HepG2 (cell line): ENCODE measurements around the gene RBP5. TPM values are rescaled to one million over a fixed set of nuclear protein-coding genes. Genes with fewer than 3 reads are reported as not detected.
A peak's percentile ranks its signal among the peaks of the same experiment; 100 is the strongest.

Experiments
- BATF2 ChIP-seq: sonication (generic); formaldehyde crosslinking; IDR thresholded peaks from 2 replicates; pipeline ENCODE4 v1.8.0; 2022; ENCODE audit warnings: mild to moderate bottlenecking, missing genetic modification reagents, moderate library complexity
- CCAR2 ChIP-seq: fragments of 200-400 bp; formaldehyde crosslinking; optimal IDR thresholded peaks from 2 replicates; pipeline ENCODE3; 2018; ENCODE audit warnings: low read depth, mild to moderate bottlenecking, low read length, moderate library complexity
- CREB1 ChIP-seq, 2 experiments: fragments of 450-650 bp in 1 of 2; IDR thresholded peaks; 2 replicates each; pipeline ENCODE4 v1.6.1; 2016 to 2017; ENCODE audit warnings: control low read depth in 1 of 2, mild to moderate bottlenecking in 1 of 2, missing compliant biosample characterization in 1 of 2, missing genetic modification characterization in 1 of 2
- CREM ChIP-seq, 2 experiments: sonication (generic) in 1 of 2; formaldehyde crosslinking in 1 of 2; IDR thresholded peaks; 2 replicates each; pipeline versions ENCODE4 v1.4.0 to v1.6.1; 2016 to 2020; ENCODE audit warnings: antibody characterized with exemption in 1 of 2, mild to moderate bottlenecking in 1 of 2, missing genetic modification reagents in 1 of 2
- DBP ChIP-seq: sonication (generic); formaldehyde crosslinking; IDR thresholded peaks from 2 replicates; pipeline ENCODE4 v1.4.0; 2020; ENCODE audit warnings: missing genetic modification reagents; ENCODE audit errors: not compliant biosample characterization
- ELF3 ChIP-seq: IDR thresholded peaks from 2 replicates; pipeline ENCODE4 v1.6.1; 2016; ENCODE audit warnings: missing genetic modification reagents, missing compliant biosample characterization
- GATAD2A ChIP-seq: IDR thresholded peaks from 2 replicates; pipeline ENCODE4 v1.6.1; 2016
- HMGXB4 ChIP-seq, 2 experiments: sonication (generic) in 1 of 2; formaldehyde crosslinking in 1 of 2; IDR thresholded peaks; 2 replicates each; pipeline versions ENCODE4 v1.4.0 to v1.6.1; 2018 to 2020; ENCODE audit warnings: missing genetic modification reagents in 2 of 2, borderline replicate concordance in 1 of 2, low read depth in 1 of 2, mild to moderate bottlenecking in 1 of 2, missing biosample characterization in 1 of 2
- HNRNPL ChIP-seq: fragments of 200-400 bp; formaldehyde crosslinking; IDR thresholded peaks from 2 replicates; pipeline ENCODE4 v1.6.1; 2017; ENCODE audit warnings: mild to moderate bottlenecking, low read depth, low read length
- KDM4B ChIP-seq: sonication (generic); formaldehyde crosslinking; IDR thresholded peaks from 2 replicates; pipeline ENCODE4 v1.4.0; 2020; ENCODE audit warnings: missing genetic modification reagents
- NR2F1 ChIP-seq, 2 experiments: fragments of 450-650 bp in 1 of 2; formaldehyde crosslinking in 1 of 2; IDR thresholded peaks; 2 replicates each; pipeline versions ENCODE4 v1.5.0 to v1.6.1; 2016 to 2020; ENCODE audit warnings: mild to moderate bottlenecking in 1 of 2, missing compliant biosample characterization in 1 of 2, missing genetic modification reagents in 1 of 2, moderate library complexity in 1 of 2
- RBFOX2 ChIP-seq: fragments of 200-400 bp; formaldehyde crosslinking; IDR thresholded peaks from 2 replicates; pipeline ENCODE4 v1.6.1; 2017; ENCODE audit warnings: low read depth, mild to moderate bottlenecking, low read length
- SALL1 ChIP-seq: sonication (generic); formaldehyde crosslinking; IDR thresholded peaks from 2 replicates; pipeline ENCODE4 v1.8.0; 2022; ENCODE audit warnings: mild to moderate bottlenecking, missing genetic modification reagents
- SP2 ChIP-seq: sonication (generic); formaldehyde crosslinking; IDR thresholded peaks from 2 replicates; pipeline ENCODE4 v1.5.1; 2020; ENCODE audit warnings: mild to moderate bottlenecking, missing genetic modification reagents
- ZNF691 ChIP-seq: sonication (generic); formaldehyde crosslinking; IDR thresholded peaks from 2 replicates; pipeline ENCODE4 v1.4.0; 2020; ENCODE audit warnings: missing genetic modification reagents, low read depth, mild to moderate bottlenecking, borderline replicate concordance
- ZNF841 ChIP-seq: sonication (generic); formaldehyde crosslinking; IDR thresholded peaks from 2 replicates; pipeline ENCODE4 v1.8.1; 2023; ENCODE audit warnings: missing genetic modification reagents, borderline replicate concordance
- polyA plus RNA-seq, 8 experiments: library from polyadenylated mRNA; depleted of rRNA in 3 of 8; stranded (reverse) in 7 of 8; unstranded in 1 of 8; fragments of >200 nt; fragmentation: Illumina TruSeq in 4 of 8; extraction: Trizol in 4 of 8; gene quantifications; 2 replicates each; pipeline versions ENCODE4 v1.2.1 to v1.2.3, GENCODE V29; 2011 to 2016; ENCODE audit warnings: low read depth in 4 of 8, missing spikeins in 1 of 8, mixed read lengths in 1 of 8; ENCODE audit not compliant: insufficient read depth in 1 of 8
- total RNA-seq, 5 experiments: library from RNA; depleted of rRNA; stranded (reverse); fragments of >200 nt; fragmentation: Illumina TruSeq; extraction: Trizol; gene quantifications; 2 replicates each; pipeline ENCODE4 v1.2.3, GENCODE V29; 2016; ENCODE audit warnings: low read depth in 1 of 5
- TF ChIP-seq, protein P1 (sequence below): sonication (generic); formaldehyde crosslinking; conservative IDR thresholded peaks from 2 replicates; pipeline ENCODE4 v1.4.0; 2020; ENCODE audit warnings: missing genetic modification reagents
- TF ChIP-seq, protein P2 (sequence below): sonication (generic); formaldehyde crosslinking; IDR thresholded peaks from 2 replicates; pipeline ENCODE4 v1.8.0; 2022; ENCODE audit warnings: missing genetic modification reagents, mild to moderate bottlenecking, moderate library complexity, borderline replicate concordance
- TF ChIP-seq, protein P3 (sequence below): sonication (generic); formaldehyde crosslinking; IDR thresholded peaks from 2 replicates; pipeline ENCODE4 v1.4.0; 2020; ENCODE audit warnings: missing genetic modification reagents

Gene RBP5
- total and polyA plus RNA-seq, 2 of the 13 experiments (the other 11 are each of a cell fraction or from before 2014, with no cell fraction given), result 13.8 to 19.8 TPM

DNA sequence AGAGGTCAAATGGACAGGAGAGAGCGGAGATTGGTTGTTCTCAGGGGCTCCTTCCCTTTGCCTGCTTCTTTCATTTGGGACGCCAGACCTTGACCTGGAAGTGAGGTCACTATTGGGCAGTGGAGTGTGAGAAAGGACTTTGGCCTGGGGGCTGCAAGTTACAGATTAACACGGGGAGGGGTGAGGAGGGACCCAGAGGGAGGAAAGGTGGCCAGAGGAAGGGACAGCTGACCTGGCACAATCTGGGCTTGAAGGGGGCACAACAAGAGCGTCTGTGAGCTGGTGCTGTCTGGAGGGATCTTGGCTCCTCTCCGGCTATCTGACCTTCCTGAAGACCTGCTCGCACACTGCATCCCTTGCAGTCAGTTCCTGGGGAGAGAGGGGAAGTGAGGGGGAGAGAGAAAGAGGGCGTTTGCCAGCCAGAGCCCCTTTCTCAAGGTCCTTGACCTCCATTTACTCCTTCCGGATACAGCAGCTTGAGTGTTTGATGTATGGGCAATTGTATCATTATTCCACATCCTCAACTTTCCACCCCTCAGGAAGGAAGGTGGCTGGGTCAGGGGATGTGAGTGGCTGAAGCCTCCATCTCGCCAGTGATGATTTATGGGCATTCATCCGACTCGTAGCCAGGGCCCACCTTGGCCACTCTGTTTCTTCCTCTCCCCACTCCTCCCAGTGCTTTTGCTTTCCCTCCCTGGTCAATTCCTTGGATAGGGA is 4.7 kb downstream of the RBP5 start (continued):
- TF ChIP-seq RBFOX2 (peak; percentile 62; the same call in 1 of the 2 replicates), SALL1 (CRISPR knock-in tag) (peak; percentile 76), ZNF691 (CRISPR knock-in tag) (no peak), BATF2 (CRISPR knock-in tag) (no peak), KDM4B (CRISPR knock-in tag) (no peak), SP2 (CRISPR knock-in tag) (no peak), DBP (no peak), CREB1 (IDR thresholded peaks at IDR 0.05) (no peak), CREB1 (CRISPR knock-in tag; IDR thresholded peaks at IDR 0.05) (peak; percentile 73), CCAR2 (no peak), CREM (IDR thresholded peaks at IDR 0.05) (peak; percentile 81), CREM (CRISPR knock-in tag; IDR thresholded peaks at IDR 0.05) (no peak), ZNF841 (CRISPR knock-in tag) (no peak), GATAD2A (CRISPR knock-in tag) (peak; percentile 86), HMGXB4 (CRISPR knock-in tag; IDR thresholded peaks at IDR 0.05; ENCODE audit: borderline replicate concordance in 1 of 2, low read depth in 1 of 2) (peak in 1 of 2 experiments; percentile 21; a peak in 1 of 4 replicates), HNRNPL (peak; percentile 52; the same call in 1 of the 2 replicates), NR2F1 (CRISPR knock-in tag; IDR thresholded peaks at IDR 0.05) (peak; percentile 91 to 97), ELF3 (CRISPR knock-in tag) (peak; percentile 44; the same call in 1 of the 2 replicates)
- TF ChIP-seq, protein P1, sequence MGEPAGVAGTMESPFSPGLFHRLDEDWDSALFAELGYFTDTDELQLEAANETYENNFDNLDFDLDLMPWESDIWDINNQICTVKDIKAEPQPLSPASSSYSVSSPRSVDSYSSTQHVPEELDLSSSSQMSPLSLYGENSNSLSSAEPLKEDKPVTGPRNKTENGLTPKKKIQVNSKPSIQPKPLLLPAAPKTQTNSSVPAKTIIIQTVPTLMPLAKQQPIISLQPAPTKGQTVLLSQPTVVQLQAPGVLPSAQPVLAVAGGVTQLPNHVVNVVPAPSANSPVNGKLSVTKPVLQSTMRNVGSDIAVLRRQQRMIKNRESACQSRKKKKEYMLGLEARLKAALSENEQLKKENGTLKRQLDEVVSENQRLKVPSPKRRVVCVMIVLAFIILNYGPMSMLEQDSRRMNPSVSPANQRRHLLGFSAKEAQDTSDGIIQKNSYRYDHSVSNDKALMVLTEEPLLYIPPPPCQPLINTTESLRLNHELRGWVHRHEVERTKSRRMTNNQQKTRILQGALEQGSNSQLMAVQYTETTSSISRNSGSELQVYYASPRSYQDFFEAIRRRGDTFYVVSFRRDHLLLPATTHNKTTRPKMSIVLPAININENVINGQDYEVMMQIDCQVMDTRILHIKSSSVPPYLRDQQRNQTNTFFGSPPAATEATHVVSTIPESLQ (CRISPR knock-in tag), result no peak
- TF ChIP-seq, protein P2, sequence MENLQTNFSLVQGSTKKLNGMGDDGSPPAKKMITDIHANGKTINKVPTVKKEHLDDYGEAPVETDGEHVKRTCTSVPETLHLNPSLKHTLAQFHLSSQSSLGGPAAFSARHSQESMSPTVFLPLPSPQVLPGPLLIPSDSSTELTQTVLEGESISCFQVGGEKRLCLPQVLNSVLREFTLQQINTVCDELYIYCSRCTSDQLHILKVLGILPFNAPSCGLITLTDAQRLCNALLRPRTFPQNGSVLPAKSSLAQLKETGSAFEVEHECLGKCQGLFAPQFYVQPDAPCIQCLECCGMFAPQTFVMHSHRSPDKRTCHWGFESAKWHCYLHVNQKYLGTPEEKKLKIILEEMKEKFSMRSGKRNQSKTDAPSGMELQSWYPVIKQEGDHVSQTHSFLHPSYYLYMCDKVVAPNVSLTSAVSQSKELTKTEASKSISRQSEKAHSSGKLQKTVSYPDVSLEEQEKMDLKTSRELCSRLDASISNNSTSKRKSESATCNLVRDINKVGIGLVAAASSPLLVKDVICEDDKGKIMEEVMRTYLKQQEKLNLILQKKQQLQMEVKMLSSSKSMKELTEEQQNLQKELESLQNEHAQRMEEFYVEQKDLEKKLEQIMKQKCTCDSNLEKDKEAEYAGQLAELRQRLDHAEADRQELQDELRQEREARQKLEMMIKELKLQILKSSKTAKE (CRISPR knock-in tag), result peak; percentile 73; the same call in 1 of the 2 replicates
- TF ChIP-seq, protein P3, sequence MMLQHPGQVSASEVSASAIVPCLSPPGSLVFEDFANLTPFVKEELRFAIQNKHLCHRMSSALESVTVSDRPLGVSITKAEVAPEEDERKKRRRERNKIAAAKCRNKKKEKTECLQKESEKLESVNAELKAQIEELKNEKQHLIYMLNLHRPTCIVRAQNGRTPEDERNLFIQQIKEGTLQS (CRISPR knock-in tag), result no peak
